GM12878 (cell line): ENCODE results near the gene STK38. TPM values are rescaled to one million over a fixed set of nuclear protein-coding genes. Genes with fewer than 3 reads are reported as not detected.

ENCODE experiments used
- ATAC-seq: fragments of 200-7000 bp; cut with Tn5 transposase; 3 replicates; pipeline ENCODE4 v1.9.1; 2020; ENCODE audit warnings: mild to moderate bottlenecking, moderate library complexity
- BruUV-seq: library from RNA; stranded (reverse); fragments of 400-500 nt; replicated peaks from 2 replicates; lab custom pipeline; 2021; lab: Mats Ljungman, UMichigan
- CTCF ChIA-PET: fragments of 300-600 bp; sonication (Branson Sonifier 250); formaldehyde crosslinking; extraction: SDS; loops from one replicate; lab custom pipeline; 2021; ENCODE audit warnings: inconsistent platforms; lab: Yijun Ruan, JAX
- POLR2A ChIA-PET: fragments of 350-600 bp; formaldehyde crosslinking; extraction: SDS; loops from one replicate; lab custom pipeline; 2021; ENCODE audit warnings: inconsistent platforms; lab: Charles Lee
- RAD21 ChIA-PET: fragments of 300-600 bp; sonication (Branson Sonifier 250); formaldehyde crosslinking; loops from one replicate; lab custom pipeline; 2023; ENCODE audit warnings: antibody characterized with exemption; ENCODE audit not compliant: unreplicated experiment; lab: Charles Lee
- SMC1A ChIA-PET: fragments of 300-600 bp; sonication (Branson Sonifier 250); formaldehyde crosslinking; loops from one replicate; lab custom pipeline; 2023; ENCODE audit not compliant: unreplicated experiment, uncharacterized antibody; lab: Charles Lee
- DNase-seq: peaks from one replicate; pipeline ENCODE4 v3.0.0-alpha.2; 2011; ENCODE audit warnings: low read depth, low spot score
- FAIRE-seq: peaks from 3 replicates; lab custom pipeline; 2011; peaks lifted over from hg19 to GRCh38; lab: Jason Lieb, UNC
- H2AFZ ChIP-seq: 2 replicates; pipeline ENCODE4 v1.6.0; 2011; ENCODE audit warnings: low read depth, low read length, control low read depth; ENCODE audit not compliant: control insufficient read depth
- H3K27ac ChIP-seq: 2 replicates; pipeline ENCODE4 v1.5.1; 2011; ENCODE audit warnings: control low read depth; ENCODE audit not compliant: control insufficient read depth, insufficient read depth
- H3K27me3 ChIP-seq, 2 experiments: replicated peaks in 1 of 2; 2 replicates each; pipeline versions ENCODE4 v1.6.0 to v1.6.1; 2011; ENCODE audit warnings: low read length in 1 of 2; ENCODE audit not compliant: control insufficient read depth in 2 of 2, insufficient read depth in 2 of 2
- H3K36me3 ChIP-seq, 2 experiments: 2 replicates each; pipeline ENCODE4 v1.5.1; 2011; ENCODE audit warnings: low read length in 1 of 2; ENCODE audit not compliant: control insufficient read depth in 2 of 2, insufficient read depth in 2 of 2
- H3K4me1 ChIP-seq: 2 replicates; pipeline ENCODE4 v1.6.1; 2011; ENCODE audit warnings: mild to moderate bottlenecking, low read length, moderate library complexity, mixed read lengths; ENCODE audit not compliant: control insufficient read depth, insufficient read depth
- H3K4me2 ChIP-seq: 2 replicates; pipeline ENCODE4 v1.6.0; 2011; ENCODE audit warnings: control low read depth; ENCODE audit not compliant: control insufficient read depth, insufficient read depth
- H3K4me3 ChIP-seq: fragments of 200-600 bp; sonication (generic); 2 replicates; pipeline ENCODE4 v1.5.1; 2016
- H3K79me2 ChIP-seq: 2 replicates; pipeline ENCODE4 v1.6.0; 2011; ENCODE audit warnings: low read length; ENCODE audit not compliant: control insufficient read depth, insufficient read depth
- H3K9ac ChIP-seq: 2 replicates; pipeline ENCODE4 v1.8.0; 2011; ENCODE audit warnings: low read length, control low read depth, mixed read lengths; ENCODE audit not compliant: control insufficient read depth, insufficient read depth
- H3K9me3 ChIP-seq: replicated peaks from 3 replicates; pipeline ENCODE4 v1.5.1; 2011; ENCODE audit warnings: mild to moderate bottlenecking, low read length; ENCODE audit not compliant: control insufficient read depth, insufficient read depth
- H4K20me1 ChIP-seq: 2 replicates; pipeline ENCODE4 v1.6.0; 2011; ENCODE audit not compliant: control insufficient read depth, insufficient read depth
- CBFB ChIP-seq: IDR thresholded peaks from 2 replicates; pipeline ENCODE4 v1.6.1; 2016; ENCODE audit warnings: antibody characterized with exemption, low read depth
- CEBPZ ChIP-seq: fragments of 150-350 bp; IDR thresholded peaks from 2 replicates; pipeline ENCODE4 v1.6.1; 2016; ENCODE audit warnings: low read depth, low read length
- CHD2 ChIP-seq: IDR thresholded peaks from 2 replicates; pipeline ENCODE4 v1.6.1; 2011; ENCODE audit warnings: low read depth, low read length, improper control_type of control experiment, borderline replicate concordance
- E2F8 ChIP-seq: fragments of 450-650 bp; IDR thresholded peaks from 2 replicates; pipeline ENCODE4 v1.6.1; 2018; ENCODE audit warnings: mild to moderate bottlenecking, low read depth, moderate library complexity; ENCODE audit not compliant: partially characterized antibody
- E4F1 ChIP-seq: fragments of 450-650 bp; IDR thresholded peaks from 2 replicates; pipeline ENCODE4 v1.6.1; 2018; ENCODE audit warnings: borderline replicate concordance, mild to moderate bottlenecking; ENCODE audit not compliant: partially characterized antibody
- ESRRA ChIP-seq: IDR thresholded peaks from 2 replicates; pipeline ENCODE4 v1.6.1; 2012; ENCODE audit warnings: mild to moderate bottlenecking, low read length, improper control_type of control experiment
- HDAC2 ChIP-seq: fragments of 200-600 bp; sonication (generic); IDR thresholded peaks from 2 replicates; pipeline ENCODE4 v1.6.1; 2017
- JUND ChIP-seq: IDR thresholded peaks from 2 replicates; pipeline ENCODE4 v1.6.1; 2012; ENCODE audit warnings: low read depth, mild to moderate bottlenecking, low read length, improper control_type of control experiment, moderate library complexity
- MYC ChIP-seq: IDR thresholded peaks from 2 replicates; pipeline ENCODE4 v1.6.1; 2011; ENCODE audit warnings: mild to moderate bottlenecking, low read length, moderate library complexity, inconsistent platforms; ENCODE audit not compliant: insufficient read depth, insufficient replicate concordance, insufficient read length, severe bottlenecking
- NR2C2 ChIP-seq: IDR thresholded peaks from 2 replicates; pipeline ENCODE4 v1.6.1; 2011; ENCODE audit warnings: borderline replicate concordance, low read depth; ENCODE audit not compliant: control insufficient read depth, insufficient read length
- NR2F1 ChIP-seq: fragments of 450-650 bp; conservative IDR thresholded peaks from 2 replicates; pipeline ENCODE4 v1.6.1; 2017; ENCODE audit warnings: mild to moderate bottlenecking
- POU2F2 ChIP-seq: IDR thresholded peaks from 3 replicates; pipeline ENCODE4 v1.6.1; 2011; ENCODE audit warnings: low read depth, mild to moderate bottlenecking, low read length, borderline replicate concordance
- ZBTB33 ChIP-seq: fragments of 450-650 bp; IDR thresholded peaks from 2 replicates; pipeline ENCODE4 v1.6.1; 2017; ENCODE audit warnings: mild to moderate bottlenecking
- ZZZ3 ChIP-seq: IDR thresholded peaks from 2 replicates; pipeline ENCODE4 v1.6.1; 2011; ENCODE audit warnings: low read depth; ENCODE audit not compliant: control insufficient read depth, insufficient read length
- WGBS: methylation state at CpG from one replicate; pipeline ENCODE4 v1.1.6; 2016; ENCODE audit warnings: low lambda C conversion rate; ENCODE audit not compliant: insufficient replicate concordance, insufficient coverage; ENCODE audit errors: missing lambda C conversion rate; 5-methylcytosine and 5-hydroxymethylcytosine counted together
- in situ Hi-C: fragments of 300-500 bp; cut with MboI; formaldehyde crosslinking; loops from 9 replicates; pipeline ENCODE4 v1.14.3; 2018; ENCODE audit warnings: mixed read lengths
- intact Hi-C: fragments of 100-400 bp; cut with micrococcal nuclease; formaldehyde crosslinking; loops from one replicate; pipeline ENCODE4 v1.14.2; 2022; ENCODE audit not compliant: unreplicated experiment
- polyA plus RNA-seq, 11 experiments: library from polyadenylated mRNA; depleted of rRNA in 4 of 11; unstranded in 6 of 11; stranded (reverse) in 5 of 11; fragments of >200 nt; fragmentation: Nextera tagmentation in 4 of 11; fragmentation: Illumina TruSeq in 1 of 11; extraction: Ambion mirVana in 4 of 11; extraction: Trizol in 1 of 11; gene quantifications; 1 replicate in 1 of 11; 2 replicates in 10 of 11; pipeline versions ENCODE4 v1.2.1 to v1.2.3, GENCODE V29; 2011 to 2016; ENCODE audit warnings: inconsistent platforms in 2 of 11, missing spikeins in 2 of 11, low read depth in 1 of 11
- total RNA-seq, 4 experiments: library from RNA; depleted of rRNA in 3 of 4; stranded (reverse); fragments of >200 nt in 3 of 4; fragmentation: Illumina TruSeq in 1 of 4; extraction: Trizol in 1 of 4; gene quantifications; 2 replicates each; pipeline versions ENCODE4 v1.2.1 to v1.2.3, GENCODE V29; 2013 to 2021

Gene STK38
- total and polyA plus RNA-seq, 10 of the 15 experiments (the other 5 are each of a cell fraction or from before 2014, with no cell fraction given): 4.1 to 18.7 (median 13.6) TPM

GRCh38 chr6:36495086-36495485, 52.2 kb downstream of the STK38 start:
- intact Hi-C loops (no loop called here), in situ Hi-C loops (no loop called here)
- FAIRE-seq (no peak), ATAC-seq (no peak), DNase-seq (no peak)
- no peaks in the 10 kb centered on the region for H3K4me1 ChIP-seq
- no peaks in the 10 kb centered on the region for H3K9me3 ChIP-seq
- H3K36me3 ChIP-seq: peaks cover 0 to 13% of the 10 kb centered on the region in 2 experiments; a peak in 2 of 4 replicates
- SMC1A ChIA-PET: interaction anchor here (1.1 kb wide), 1 partner anchor 85 kb away, joined by 3 read pairs; no protein-coding TSS in a partner anchor
- H2AFZ ChIP-seq: no peak overlapping the region
- POLR2A ChIA-PET: no interaction called here
- no peak overlapping the region for H3K4me2 ChIP-seq
- H3K27me3 ChIP-seq: no peaks in the 10 kb centered on the region
- H3K4me3 ChIP-seq: no peak overlapping the region
- WGBS: 98% methylated on average over 5 of the region's 5 CpGs
- BruUV-seq: no TSS peak
- H3K79me2 ChIP-seq: no peaks in the 10 kb centered on the region
- no peak overlapping the region for H3K9ac ChIP-seq
- H3K27ac ChIP-seq: no peak overlapping the region
- CTCF ChIA-PET: no interaction called here
- RAD21 ChIA-PET: no interaction called here
- no peaks in the 10 kb centered on the region for H4K20me1 ChIP-seq
- TF ChIP-seq NR2C2 (no peak), MYC (no peak), HDAC2 (no peak), CHD2 (no peak), POU2F2 (no peak), JUND (no peak), CBFB (no peak), ZBTB33 (no peak), ESRRA (no peak), E2F8 (no peak), CEBPZ (no peak), ZZZ3 (no peak), NR2F1 (no peak), E4F1 (no peak)
